ENCODE data around the gene COMMD3. TPM values are rescaled to one million over a fixed set of nuclear protein-coding genes. Genes with fewer than 3 reads are reported as not detected.
"Not testable (repeated sequence)": the region's sequence is repeated elsewhere in the genome, so short reads cannot be mapped to it uniquely, and the experiment has no call there.

Gene COMMD3
- total and polyA plus RNA-seq, 9 of the 15 experiments (the other 6 are each of a cell fraction or from before 2014, with no cell fraction given): 50.7 to 217 (median 80.1) TPM

- intact Hi-C loops (cut with micrococcal nuclease): loop anchor here (10.0 kb wide), 1 partner anchor 745 kb away; no protein-coding TSS in a partner anchor
- H3K9me1 ChIP-seq (ENCODE audit: control insufficient read depth, insufficient read depth, low read length); H3K27me3 ChIP-seq (ENCODE audit: control insufficient read depth in 2 of 2, insufficient read depth in 2 of 2, low read length in 2 of 2); CTCF ChIA-PET (ENCODE audit: low intra/inter-chr PET ratio); H3K4me2 ChIP-seq (ENCODE audit: insufficient read depth, low read length); H3K4me3 ChIP-seq; DNase-seq (ENCODE audit: extremely low read depth in 1 of 4, low spot score in 3 of 4); H3K36me3 ChIP-seq (ENCODE audit: control insufficient read depth, insufficient read depth, low read length); H3K9me3 ChIP-seq (replicated peaks; ENCODE audit: control insufficient read depth, insufficient read depth, low read depth, low read length); FAIRE-seq; in situ Hi-C loops (cut with MboI); H3K79me2 ChIP-seq (ENCODE audit: control insufficient read depth, insufficient read depth, low read length); ATAC-seq; H4K20me1 ChIP-seq (replicated peaks; ENCODE audit: control insufficient read depth, insufficient read depth, low read length); BruUV-seq (replicated peaks): not testable (repeated sequence)
- POLR2A ChIA-PET: interaction anchor here (0.9 kb wide), 1 partner anchor 13 kb away, joined by 5 read pairs; no protein-coding TSS in a partner anchor
- Histone ChIP-seq H3K27ac (ENCODE audit: extremely low read depth, low read depth, low read length) (0 out of 3 replicates have a peak overlapping the region, but pooled peaks have one; percentile 47), H2AFZ (ENCODE audit: low read depth, low read length) (peak overlapping the region; percentile 86), H3K9ac (ENCODE audit: insufficient read depth in 1 of 2, low read depth in 2 of 2, low read length in 2 of 2) (peak overlapping the region in 1 of 2 experiments; percentile 47; a peak in 1 of 4 replicates), H3K4me1 (replicated peaks in 1 of 2; ENCODE audit: control insufficient read depth in 2 of 2, insufficient read depth in 2 of 2, low read length in 2 of 2) (peaks cover 0 to 10% of the 10 kb centered on the region in 2 experiments; a peak in 3 of 5 replicates)
- TF ChIP-seq EGR1 (conservative IDR thresholded peaks at IDR 0.05): 0 out of 2 replicates have a peak, but pooled peaks have one; percentile 9
- TF ChIP-seq CC2D1A (IDR thresholded peaks at IDR 0.05): peak; percentile 58; the same call in 1 of the 2 replicates
- TF ChIP-seq ADNP (tag; IDR thresholded peaks at IDR 0.05): peak; percentile 65
- 0 out of 2 replicates have a peak, but pooled peaks have one; percentile 28 for TF ChIP-seq DMBX1 (CRISPR knock-in tag; IDR thresholded peaks at IDR 0.05; ENCODE audit: borderline replicate concordance)
- 86% methylated on average over 10 of the region's 10 CpGs for WGBS (ENCODE audit: insufficient coverage, low coverage, missing lambda C conversion rate)
Observed at GRCh38 chr10:22310012-22310411, 6.2 kb upstream of the COMMD3 start.

- CTCF ChIA-PET (ENCODE audit: low intra/inter-chr PET ratio): no interaction called here
- in situ Hi-C loops (cut with MboI) (no loop called here), intact Hi-C loops (cut with micrococcal nuclease) (loop anchor here (10.0 kb wide), 1 partner anchor 744 kb away; no protein-coding TSS in a partner anchor)
- no peaks in the 10 kb centered on the region for H3K9me3 ChIP-seq (replicated peaks; ENCODE audit: control insufficient read depth, insufficient read depth, low read depth, low read length)
- ATAC-seq: peak; percentile 3
- peak overlapping the region; percentile 47; the same call in 2 of the 3 replicates for H3K27ac ChIP-seq (ENCODE audit: extremely low read depth, low read depth, low read length)
- POLR2A ChIA-PET: interaction anchor here (0.8 kb wide), 1 partner anchor 1176 kb away, joined by 3 read pairs; no protein-coding TSS in a partner anchor
- FAIRE-seq: no peak
- peak overlapping the region; percentile 17; the same call in 1 of the 2 replicates for H3K4me2 ChIP-seq (ENCODE audit: insufficient read depth, low read length)
- H3K36me3 ChIP-seq (ENCODE audit: control insufficient read depth, insufficient read depth, low read length): no peaks in the 10 kb centered on the region; the same call in 2 of the 3 replicates
- peak overlapping the region; percentile 86 for H2AFZ ChIP-seq (ENCODE audit: low read depth, low read length)
- no peaks in the 10 kb centered on the region for H3K9me1 ChIP-seq (ENCODE audit: control insufficient read depth, insufficient read depth, low read length)
- peaks cover 11% of the 10 kb centered on the region; the same call in 2 of the 3 replicates for H3K79me2 ChIP-seq (ENCODE audit: control insufficient read depth, insufficient read depth, low read length)
- no peak overlapping the region for H3K4me3 ChIP-seq
- no peaks in the 10 kb centered on the region for H3K27me3 ChIP-seq (ENCODE audit: control insufficient read depth in 2 of 2, insufficient read depth in 2 of 2, low read length in 2 of 2)
- no TSS peak for BruUV-seq (replicated peaks)
- peak overlapping the region in 1 of 2 experiments; percentile 47; a peak in 2 of 4 replicates for H3K9ac ChIP-seq (ENCODE audit: insufficient read depth in 1 of 2, low read depth in 2 of 2, low read length in 2 of 2)
- DNase-seq (ENCODE audit: extremely low read depth in 1 of 4, low spot score in 3 of 4): no peak
- H4K20me1 ChIP-seq (replicated peaks; ENCODE audit: control insufficient read depth, insufficient read depth, low read length): no peaks in the 10 kb centered on the region
- H3K4me1 ChIP-seq (replicated peaks in 1 of 2; ENCODE audit: control insufficient read depth in 2 of 2, insufficient read depth in 2 of 2, low read length in 2 of 2): peaks cover 3 to 10% of the 10 kb centered on the region in 2 experiments; a peak in 4 of 5 replicates
- TF ChIP-seq SMARCE1 (IDR thresholded peaks at IDR 0.05) (peak; percentile 19; the same call in 1 of the 2 replicates), MTA1 (IDR thresholded peaks at IDR 0.05; ENCODE audit: borderline replicate concordance) (0 out of 2 replicates have a peak, but pooled peaks have one; percentile 39), FOXA3 (CRISPR knock-in tag; conservative IDR thresholded peaks at IDR 0.05 in 1 of 2, IDR thresholded peaks at IDR 0.05 in 1 of 2) (0 out of 4 replicates have a peak, but pooled peaks of 1 of the 2 experiments have one; percentile 5), ATF1 (CRISPR knock-in tag; IDR thresholded peaks at IDR 0.05) (no peak), ATF1 (tag; IDR thresholded peaks at IDR 0.05) (0 out of 2 replicates have a peak, but pooled peaks have one; percentile 18), FOXK2 (conservative IDR thresholded peaks at IDR 0.05 in 1 of 2, IDR thresholded peaks at IDR 0.05 in 1 of 2; ENCODE audit: low read depth in 2 of 2) (0 out of 4 replicates have a peak, but pooled peaks of 1 of the 2 experiments have one; percentile 41), RBBP5 (IDR thresholded peaks at IDR 0.05; ENCODE audit: borderline replicate concordance, insufficient read depth, low read length, poor library complexity, severe bottlenecking) (no peak), ZNF347 (CRISPR knock-in tag; IDR thresholded peaks at IDR 0.05; ENCODE audit: low read depth) (no peak)
Observed at GRCh38 chr10:22310928-22311327, 5.3 kb upstream of the COMMD3 start.

Measured in K562 (cell line).